HepG2 (cell line): Measurements from ENCODE around the gene SLC17A9. TPM values are rescaled to one million over a fixed set of nuclear protein-coding genes. Genes with fewer than 3 reads are reported as not detected.

ENCODE experiments used
- ATAC-seq: fragments of 200-7000 bp; cut with Tn5 transposase; 3 replicates; pipeline ENCODE4 v1.9.1; 2020; ENCODE audit warnings: mild to moderate bottlenecking, moderate library complexity
- BruUV-seq: library from RNA; stranded (reverse); fragments of 400-500 nt; replicated peaks from 2 replicates; lab custom pipeline; 2021; lab: Mats Ljungman, UMichigan
- CTCF ChIA-PET: fragments of 300-600 bp; formaldehyde crosslinking; extraction: SDS; loops from one replicate; lab custom pipeline; 2021; ENCODE audit warnings: low total read pairs, inconsistent platforms, low intra/inter-chr PET ratio; lab: Yijun Ruan, JAX
- POLR2A ChIA-PET: fragments of 350-600 bp; sonication (Branson Sonifier 250); formaldehyde crosslinking; loops from one replicate; lab custom pipeline; 2020; ENCODE audit warnings: antibody characterized with exemption, inconsistent platforms; lab: Yijun Ruan, JAX
- DNase-seq: peaks from one replicate; pipeline ENCODE4 v3.0.0-alpha.2; 2015; ENCODE audit warnings: low spot score
- FAIRE-seq: peaks from 3 replicates; lab custom pipeline; 2011; peaks lifted over from hg19 to GRCh38; lab: Jason Lieb, UNC
- H2AFZ ChIP-seq: one replicate; pipeline ENCODE4 v1.6.1; 2011; ENCODE audit warnings: low read length, inconsistent platforms
- H3K27ac ChIP-seq: fragments of 300-600 bp; 3 replicates; pipeline ENCODE4 v1.8.0; 2011; ENCODE audit warnings: mixed run types, mild to moderate bottlenecking, mixed read lengths, low read length, inconsistent platforms; ENCODE audit not compliant: insufficient read depth; ENCODE audit errors: extremely low read length
- H3K27me3 ChIP-seq, 2 experiments: fragments of 200-600 bp in 1 of 2; 2 replicates in 1 of 2; 3 replicates in 1 of 2; pipeline versions ENCODE4 v1.6.0 to v1.8.0; 2011; ENCODE audit warnings: low read length in 2 of 2, mild to moderate bottlenecking in 2 of 2, moderate library complexity in 2 of 2, inconsistent platforms in 1 of 2; ENCODE audit not compliant: insufficient read depth in 2 of 2, control insufficient read depth in 1 of 2
- H3K36me3 ChIP-seq, 2 experiments: fragments of 200-600 bp in 1 of 2; replicated peaks in 1 of 2; 2 replicates in 1 of 2; 3 replicates in 1 of 2; pipeline versions ENCODE4 v1.5.1 to v1.8.0; 2011; ENCODE audit warnings: low read length in 2 of 2, inconsistent platforms in 1 of 2; ENCODE audit not compliant: insufficient read depth in 2 of 2, control insufficient read depth in 1 of 2
- H3K4me1 ChIP-seq: 2 replicates; pipeline ENCODE4 v1.5.1; 2012; ENCODE audit warnings: low read length, inconsistent platforms; ENCODE audit not compliant: insufficient read depth
- H3K4me2 ChIP-seq: 2 replicates; pipeline ENCODE4 v1.6.0; 2011; ENCODE audit warnings: low read depth, low read length, inconsistent platforms
- H3K4me3 ChIP-seq, 3 experiments: fragments of 200-600 bp in 1 of 3; sonication (generic), shearing (Covaris generic) in 1 of 3; replicated peaks in 1 of 3; 2 replicates each; pipeline ENCODE4 v1.5.1; 2011 to 2016; ENCODE audit warnings: low read length in 3 of 3, inconsistent platforms in 2 of 3, low read depth in 2 of 3, mild to moderate bottlenecking in 2 of 3, control low read depth in 1 of 3, mixed read lengths in 1 of 3; ENCODE audit not compliant: insufficient read depth in 1 of 3
- H3K79me2 ChIP-seq: one replicate; pipeline ENCODE4 v1.6.1; 2011; ENCODE audit warnings: low read length, inconsistent platforms; ENCODE audit not compliant: insufficient read depth
- H3K9ac ChIP-seq: 2 replicates; pipeline ENCODE4 v1.6.0; 2011; ENCODE audit warnings: mild to moderate bottlenecking, low read depth, low read length, inconsistent platforms; ENCODE audit not compliant: insufficient read depth
- H3K9me3 ChIP-seq: 2 replicates; pipeline ENCODE4 v1.5.1; 2012; ENCODE audit warnings: mild to moderate bottlenecking, low read length
- H4K20me1 ChIP-seq: 2 replicates; pipeline ENCODE4 v1.6.0; 2011; ENCODE audit warnings: inconsistent platforms, mild to moderate bottlenecking, low read length, moderate library complexity; ENCODE audit not compliant: insufficient read depth
- AKAP8 ChIP-seq: sonication (generic); formaldehyde crosslinking; IDR thresholded peaks from 2 replicates; pipeline ENCODE4 v1.5.1; 2020; ENCODE audit warnings: mild to moderate bottlenecking, missing genetic modification reagents
- CTCF ChIP-seq: sonication (generic); formaldehyde crosslinking; IDR thresholded peaks from 2 replicates; pipeline ENCODE4 v1.5.0; 2020; ENCODE audit warnings: mild to moderate bottlenecking, missing genetic modification reagents, moderate library complexity
- FOXO4 ChIP-seq: sonication (generic); formaldehyde crosslinking; conservative IDR thresholded peaks from 2 replicates; pipeline ENCODE4 v1.8.1; 2023; ENCODE audit warnings: missing genetic modification reagents
- NCOA5 ChIP-seq: sonication (generic); formaldehyde crosslinking; IDR thresholded peaks from 2 replicates; pipeline ENCODE4 v1.4.0; 2020; ENCODE audit warnings: missing genetic modification reagents
- NFKB2 ChIP-seq: sonication (generic); formaldehyde crosslinking; IDR thresholded peaks from 2 replicates; pipeline ENCODE4 v1.4.0; 2020; ENCODE audit warnings: missing genetic modification reagents, borderline replicate concordance
- PITX1 ChIP-seq: sonication (generic); formaldehyde crosslinking; IDR thresholded peaks from 2 replicates; pipeline ENCODE4 v1.5.1; 2020; ENCODE audit warnings: mild to moderate bottlenecking, missing genetic modification reagents
- TP53 ChIP-seq: sonication (generic); formaldehyde crosslinking; conservative IDR thresholded peaks from 2 replicates; pipeline ENCODE4 v1.4.0; 2020; ENCODE audit warnings: missing genetic modification reagents
- ZBTB34 ChIP-seq: sonication (generic); formaldehyde crosslinking; IDR thresholded peaks from 2 replicates; pipeline ENCODE4 v1.8.0; 2022; ENCODE audit warnings: mild to moderate bottlenecking, missing genetic modification reagents
- ZBTB38 ChIP-seq: sonication (generic); formaldehyde crosslinking; IDR thresholded peaks from 2 replicates; pipeline ENCODE4 v1.5.1; 2020; ENCODE audit warnings: mild to moderate bottlenecking, missing genetic modification reagents
- ZFX ChIP-seq: sonication (generic); formaldehyde crosslinking; IDR thresholded peaks from 2 replicates; pipeline ENCODE4 v1.4.0; 2020; ENCODE audit warnings: mild to moderate bottlenecking, low read depth, missing genetic modification reagents, moderate library complexity
- ZNF333 ChIP-seq: sonication (generic); formaldehyde crosslinking; IDR thresholded peaks from 2 replicates; pipeline ENCODE4 v1.4.0; 2020; ENCODE audit warnings: mild to moderate bottlenecking, missing genetic modification reagents, borderline replicate concordance
- WGBS: methylation state at CpG from one replicate; pipeline ENCODE4 v1.1.6; 2017; ENCODE audit warnings: low lambda C conversion rate; 5-methylcytosine and 5-hydroxymethylcytosine counted together
- in situ Hi-C: cut with HindIII; loops from 2 replicates; pipeline ENCODE4 v1.10.0; 2017; ENCODE audit warnings: low pct_unique_long_range_greater_than_20kb; ENCODE audit not compliant: extremely low pct_ligation_motif_present
- intact Hi-C: fragments of 100-400 bp; cut with micrococcal nuclease; formaldehyde crosslinking; loops from one replicate; pipeline ENCODE4 v1.10.0; 2022; ENCODE audit not compliant: unreplicated experiment
- polyA plus RNA-seq, 8 experiments: library from polyadenylated mRNA; depleted of rRNA in 3 of 8; stranded (reverse) in 7 of 8; unstranded in 1 of 8; fragments of >200 nt; fragmentation: Illumina TruSeq in 4 of 8; extraction: Trizol in 4 of 8; gene quantifications; 2 replicates each; pipeline versions ENCODE4 v1.2.1 to v1.2.3, GENCODE V29; 2011 to 2016; ENCODE audit warnings: low read depth in 4 of 8, missing spikeins in 1 of 8, mixed read lengths in 1 of 8; ENCODE audit not compliant: insufficient read depth in 1 of 8
- total RNA-seq, 5 experiments: library from RNA; depleted of rRNA; stranded (reverse); fragments of >200 nt; fragmentation: Illumina TruSeq; extraction: Trizol; gene quantifications; 2 replicates each; pipeline ENCODE4 v1.2.3, GENCODE V29; 2016; ENCODE audit warnings: low read depth in 1 of 5

Gene SLC17A9
- total and polyA plus RNA-seq, 2 of the 13 experiments (the other 11 are each of a cell fraction or from before 2014, with no cell fraction given): 110 to 191 TPM

- H3K36me3 ChIP-seq: peaks cover 21 to 51% of the 10 kb centered on the region in 2 experiments
- 94% methylated on average over 12 of the region's 12 CpGs for WGBS
- H4K20me1 ChIP-seq: no peaks in the 10 kb centered on the region
- TF ChIP-seq NFKB2 (CRISPR knock-in tag): 0 out of 2 replicates have a peak, but pooled peaks have one; percentile 25
- TF ChIP-seq NCOA5 (CRISPR knock-in tag): no peak
- peak; percentile 65; the same call in 1 of the 2 replicates for TF ChIP-seq ZBTB38 (CRISPR knock-in tag)
- no peak for TF ChIP-seq TP53 (CRISPR knock-in tag)
- 0 out of 2 replicates have a peak, but pooled peaks have one; percentile 25 for TF ChIP-seq ZNF333
- 0 out of 2 replicates have a peak, but pooled peaks have one; percentile 71 for TF ChIP-seq FOXO4 (CRISPR knock-in tag)
- 0 out of 2 replicates have a peak, but pooled peaks have one; percentile 20 for TF ChIP-seq PITX1
- TF ChIP-seq CTCF: peak; percentile 16; the same call in 1 of the 2 replicates
- TF ChIP-seq ZFX: 0 out of 2 replicates have a peak, but pooled peaks have one; percentile 16
- no peak for TF ChIP-seq ZBTB34
- TF ChIP-seq AKAP8 (CRISPR knock-in tag): 0 out of 2 replicates have a peak, but pooled peaks have one; percentile 41
- TF ChIP-seq, all 625 proteins: peak for 8
- ATAC-seq (no peak), DNase-seq (no peak), FAIRE-seq (no peak)
- H3K79me2 ChIP-seq: peaks cover 32% of the 10 kb centered on the region
- H3K4me1 ChIP-seq: peaks cover 44% of the 10 kb centered on the region
- H3K27me3 ChIP-seq: no peaks in the 10 kb centered on the region; a peak in 1 of 5 replicates
- ChIA-PET POLR2A (interaction anchor here (1.0 to 8.8 kb wide), 3 partner anchors 9 to 13 kb away, joined by 3 to 205 read pairs (median 3); partner anchors contain the start of gene GID8), CTCF (no interaction called here)
- no peak overlapping the region for H3K4me3 ChIP-seq
- no TSS peak for BruUV-seq
- no peak overlapping the region for H3K9ac ChIP-seq
- intact Hi-C loops (loop anchor here (5.0 kb wide), 1 partner anchor 48 kb away; no protein-coding TSS in a partner anchor), in situ Hi-C loops (no loop called here)
- no peaks in the 10 kb centered on the region for H3K9me3 ChIP-seq
- no peak overlapping the region for H2AFZ ChIP-seq
- H3K27ac ChIP-seq: no peak overlapping the region
- H3K4me2 ChIP-seq: no peak overlapping the region
Measured at GRCh38 chr20:62949962-62950361, 2.5 kb upstream of the SLC17A9 start.
